ENCODE measurements around the gene CD27.
"Not testable (repeated sequence)": the region's sequence is repeated elsewhere in the genome, so short reads cannot be mapped to it uniquely, and the experiment has no call there.

Gene CD27

DNA sequence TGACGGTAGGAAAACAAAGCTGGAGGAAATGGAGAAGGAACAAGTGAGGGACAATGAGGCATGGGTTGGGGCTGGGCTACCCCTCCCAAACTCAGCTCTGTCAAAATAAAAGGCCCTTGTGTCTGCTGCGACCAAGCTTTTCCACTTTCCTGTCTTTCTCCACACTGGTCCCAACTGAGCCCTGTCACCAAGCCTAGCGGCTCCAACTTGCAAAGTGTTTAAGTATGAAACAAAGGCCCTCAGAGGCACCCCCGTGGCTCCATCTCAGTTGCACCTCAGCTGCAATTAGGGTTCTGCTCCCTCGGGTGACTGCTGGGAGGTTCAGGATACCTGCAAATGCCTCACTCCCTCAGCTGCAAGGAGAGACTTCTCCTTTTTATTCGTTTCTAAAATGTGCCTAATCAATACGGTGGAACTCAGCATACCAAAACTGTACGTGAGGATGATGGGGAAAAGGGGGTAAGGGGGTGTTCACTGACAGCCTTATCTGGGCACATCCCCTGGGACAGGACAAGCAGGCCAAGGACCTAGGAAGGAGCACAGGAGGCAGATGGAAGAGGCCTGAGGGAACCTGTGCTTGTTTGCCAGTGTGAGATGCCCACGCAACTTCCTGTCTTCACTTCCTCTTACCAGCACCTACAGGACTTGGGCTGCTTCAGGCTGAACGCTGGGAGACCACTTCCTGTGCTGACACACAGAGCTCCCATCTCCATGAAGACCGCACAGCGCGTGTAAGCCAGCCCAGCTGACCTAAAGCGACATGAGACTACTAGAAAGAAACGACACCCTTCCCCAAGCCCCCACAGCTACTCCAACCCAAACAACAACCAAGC, 16.9 kb downstream of the CD27 start:
- DNase-seq (ENCODE audit: low read depth): peak; percentile 74

- peak; percentile 36 for DNase-seq (ENCODE audit: low read depth)
Measured at GRCh38 chr12:6462234-6462995, 17.7 kb downstream of the CD27 start.

DNA sequence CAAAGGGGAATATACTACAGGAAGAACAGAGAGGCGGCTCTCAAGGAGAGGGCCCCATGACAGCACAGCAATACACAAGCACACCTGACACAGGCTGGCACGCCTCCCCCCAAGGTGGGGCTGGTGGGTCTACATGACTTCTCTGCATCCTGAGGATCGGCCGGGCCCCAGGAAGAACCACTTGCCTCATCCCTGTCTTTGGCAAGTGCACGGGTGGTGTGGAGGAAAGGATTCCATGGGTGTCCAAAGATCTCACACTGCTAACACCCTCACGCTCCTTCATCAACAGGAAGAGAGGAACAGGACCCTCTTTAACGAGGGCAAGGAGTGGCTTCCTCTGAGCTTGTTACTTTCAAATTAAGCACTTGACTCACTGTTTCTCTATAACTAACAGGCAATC, 18.5 kb downstream of the CD27 start:
- no peak for DNase-seq (ENCODE audit: low read depth)

GRCh38 chr12:6463858-6464257, 19.1 kb downstream of the CD27 start:
- no peak for DNase-seq (ENCODE audit: low read depth)

- DNase-seq (ENCODE audit: low read depth): no peak
Measured at GRCh38 chr12:6464531-6464930, 19.8 kb downstream of the CD27 start.

GRCh38 chr12:6465467-6466183, 20.9 kb downstream of the CD27 start:
- DNase-seq (ENCODE audit: low read depth): peak; percentile 38

GRCh38 chr12:6466184-6466573, 21.4 kb downstream of the CD27 start:
- no peak for DNase-seq (ENCODE audit: low read depth)

GRCh38 chr12:6466751-6467150, 22.0 kb downstream of the CD27 start:
- DNase-seq (ENCODE audit: low read depth): not testable (repeated sequence)

DNA sequence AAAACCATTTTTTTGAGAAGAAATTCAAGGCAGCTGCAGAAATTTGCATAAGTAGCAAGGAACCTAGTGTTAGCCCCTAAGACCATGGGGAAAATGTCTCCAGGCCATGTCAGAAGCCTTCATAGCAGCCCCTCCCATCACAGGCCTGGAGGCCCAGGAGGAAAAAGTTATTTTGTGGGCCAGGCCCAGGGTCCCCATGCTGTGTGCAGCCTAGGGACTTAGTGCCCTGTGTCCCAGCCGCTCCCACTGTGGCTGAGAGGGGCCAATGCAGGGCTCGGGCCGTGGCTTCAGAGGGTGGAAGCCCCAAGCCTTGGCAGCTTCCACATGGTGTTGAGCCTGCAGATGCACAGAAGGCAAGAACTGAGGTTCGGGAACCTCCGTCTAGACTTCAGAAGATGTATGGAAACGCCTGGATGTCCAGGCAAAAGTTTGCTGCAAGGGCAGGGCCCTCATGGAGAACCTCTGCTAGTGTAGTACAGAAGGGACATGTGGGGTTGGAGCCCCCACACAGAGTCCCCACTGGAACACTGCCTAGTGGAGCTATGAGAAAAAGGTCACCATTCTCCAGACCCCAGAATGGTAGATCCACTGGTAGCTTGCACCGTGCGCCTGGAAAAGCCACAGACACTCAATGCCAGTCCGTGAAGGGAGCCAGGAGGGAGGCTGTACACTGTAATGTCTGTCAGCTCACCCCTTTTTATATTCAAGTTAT, 23.0 kb downstream of the CD27 start:
- not testable (repeated sequence) for DNase-seq (ENCODE audit: low read depth)

GRCh38 chr12:6468283-6468575, 23.5 kb downstream of the CD27 start:
- no peak for DNase-seq (ENCODE audit: low read depth)

GRCh38 chr12:6469092-6469491, 24.3 kb downstream of the CD27 start:
- no peak for DNase-seq (ENCODE audit: low read depth)

GRCh38 chr12:6469609-6470374, 25.0 kb downstream of the CD27 start:
- no peak for DNase-seq (ENCODE audit: low read depth)

- peak; percentile 96 for DNase-seq (ENCODE audit: low read depth)
Measured at GRCh38 chr12:6470375-6471163, 25.8 kb downstream of the CD27 start, which contains the start of gene VAMP1. Gene VAMP1, minus strand, starts transcription at chr12:6470677. Its CDS starts 146 bp downstream, at chr12:6470531.

- no peak for DNase-seq (ENCODE audit: low read depth)
Measured at GRCh38 chr12:6471989-6472360, 27.2 kb downstream of the CD27 start.

DNA sequence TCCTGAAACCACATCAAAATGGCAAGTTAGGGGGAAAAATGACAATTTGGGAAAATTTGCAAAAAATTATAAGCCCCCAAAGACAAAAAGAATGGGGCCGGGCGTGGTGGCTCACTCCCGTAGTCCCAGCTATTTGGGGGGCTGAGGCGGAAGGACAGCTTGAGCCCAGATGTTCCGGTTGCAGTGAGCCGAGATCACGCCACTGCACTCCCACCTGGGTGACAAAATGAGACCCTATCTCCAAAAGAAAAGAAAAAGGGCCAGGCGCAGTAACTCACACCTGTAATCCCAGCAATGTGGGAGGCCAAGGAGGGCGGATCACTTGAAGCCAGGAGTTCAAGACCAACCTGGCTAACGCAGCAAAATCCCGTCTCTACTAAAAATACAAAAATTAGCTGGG, 27.7 kb downstream of the CD27 start:
- DNase-seq (ENCODE audit: low read depth): no peak

DNA sequence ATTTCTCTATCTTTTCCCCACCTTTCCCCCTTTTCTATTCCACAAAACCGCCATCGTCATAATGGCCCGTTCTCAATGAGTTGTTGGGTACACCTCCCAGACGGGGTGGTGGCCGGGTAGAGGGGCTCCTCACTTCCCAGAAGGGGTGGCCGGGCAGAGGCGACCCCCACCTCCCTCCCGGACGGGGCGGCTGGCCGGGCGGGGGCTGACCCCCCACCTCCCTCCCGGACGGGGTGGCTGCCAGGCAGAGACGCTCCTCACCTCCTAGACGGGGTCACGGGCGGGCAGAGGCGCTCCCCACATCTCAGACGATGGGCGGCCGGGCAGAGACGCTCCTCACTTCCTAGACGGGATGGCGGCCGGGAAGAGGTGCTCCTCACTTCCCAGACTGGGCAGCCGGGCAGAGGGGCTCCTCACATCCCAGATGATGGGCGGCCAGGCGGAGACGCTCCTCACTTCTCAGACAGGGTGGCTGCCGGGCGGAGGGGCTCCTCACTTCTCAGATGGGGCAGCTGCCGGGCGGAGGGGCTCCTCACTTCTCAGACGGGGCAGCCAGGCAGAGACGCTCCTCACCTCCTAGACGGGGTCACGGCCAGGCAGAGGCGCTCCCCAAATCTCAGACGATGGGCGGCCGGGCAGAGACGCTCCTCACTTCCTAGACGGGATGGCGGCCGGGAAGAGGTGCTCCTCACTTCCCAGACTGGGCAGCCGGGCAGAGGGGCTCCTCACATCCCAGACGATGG, 30.6 kb downstream of the CD27 start:
- DNase-seq (ENCODE audit: low read depth): not testable (repeated sequence)

DNA sequence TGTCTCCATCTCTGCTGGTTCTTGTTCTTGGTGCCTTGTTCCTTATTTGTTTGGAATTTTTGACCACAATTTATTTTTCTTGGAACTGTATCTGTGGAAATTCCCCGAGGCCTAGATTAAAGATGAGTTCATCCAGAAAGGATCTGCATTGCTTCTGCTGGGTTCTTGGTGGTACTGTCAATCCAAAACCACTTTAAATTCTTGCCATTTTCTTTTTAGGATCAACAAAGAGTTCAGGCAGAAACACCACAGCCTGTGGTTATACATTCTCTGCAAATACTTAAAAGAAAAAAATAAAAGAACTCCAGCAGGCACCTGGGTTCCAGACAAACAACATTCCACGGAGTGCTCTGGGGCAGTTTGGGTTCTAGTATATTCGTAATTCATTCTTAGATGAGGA, 31.7 kb downstream of the CD27 start:
- no peak for DNase-seq (ENCODE audit: low read depth)

GRCh38 chr12:6477601-6478377, 33.0 kb downstream of the CD27 start:
- DNase-seq (ENCODE audit: low read depth): not testable (repeated sequence)

DNA sequence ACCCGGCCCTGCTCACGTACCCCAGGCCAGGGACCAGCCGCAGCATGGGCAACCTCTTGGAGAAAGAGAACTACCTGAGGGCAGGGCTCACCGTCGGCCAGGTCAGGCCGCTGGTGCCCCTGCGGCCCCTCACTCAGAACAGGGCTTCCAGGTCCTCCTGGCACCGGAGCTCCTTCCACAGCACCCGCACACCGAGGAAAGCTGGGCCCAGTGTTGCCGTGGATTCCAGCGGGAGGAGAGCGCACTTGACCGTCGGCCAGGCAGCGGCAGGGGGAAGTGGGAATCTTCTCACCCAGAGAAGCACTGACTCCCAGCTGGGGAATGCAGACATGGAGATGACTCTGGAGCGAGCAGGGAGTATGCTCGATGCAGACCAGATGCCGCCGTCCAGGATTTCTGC, 33.7 kb downstream of the CD27 start:
- DNase-seq (ENCODE audit: low read depth): no peak
